ENCODE results near the gene MAGI1.

Gene MAGI1

DNA sequence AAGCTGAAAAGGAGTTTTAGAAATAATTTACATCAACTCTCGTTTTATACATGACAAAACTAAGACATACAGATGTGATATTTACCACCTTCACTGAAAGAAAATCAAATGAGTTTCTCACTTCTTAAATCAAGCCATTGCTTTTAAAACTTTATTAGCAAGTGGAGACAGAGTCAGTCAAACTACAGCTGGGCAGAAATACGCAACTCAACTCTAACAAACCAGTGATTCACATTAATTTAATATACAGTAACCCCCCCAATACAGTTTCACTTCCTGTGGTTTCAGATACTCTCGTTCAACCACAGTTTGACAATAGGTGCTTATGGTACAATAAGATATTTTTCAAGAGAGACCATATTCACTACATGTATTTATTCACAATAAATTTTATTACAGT lies 477.1 kb downstream of the MAGI1 start:
- Histone ChIP-seq H3K4me1 (peaks cover 0 to 24% (median 3%) of the 10 kb centered on the region in 4 donors), H3K27me3 (no peaks in the 10 kb centered on the region), H3K27ac (no peak overlapping the region), H3K36me3 (no peaks in the 10 kb centered on the region), H3K9me3 (no peaks in the 10 kb centered on the region), H3K4me3 (no peak overlapping the region)
- DNase-seq, result no peak
- TF ChIP-seq, protein P1, sequence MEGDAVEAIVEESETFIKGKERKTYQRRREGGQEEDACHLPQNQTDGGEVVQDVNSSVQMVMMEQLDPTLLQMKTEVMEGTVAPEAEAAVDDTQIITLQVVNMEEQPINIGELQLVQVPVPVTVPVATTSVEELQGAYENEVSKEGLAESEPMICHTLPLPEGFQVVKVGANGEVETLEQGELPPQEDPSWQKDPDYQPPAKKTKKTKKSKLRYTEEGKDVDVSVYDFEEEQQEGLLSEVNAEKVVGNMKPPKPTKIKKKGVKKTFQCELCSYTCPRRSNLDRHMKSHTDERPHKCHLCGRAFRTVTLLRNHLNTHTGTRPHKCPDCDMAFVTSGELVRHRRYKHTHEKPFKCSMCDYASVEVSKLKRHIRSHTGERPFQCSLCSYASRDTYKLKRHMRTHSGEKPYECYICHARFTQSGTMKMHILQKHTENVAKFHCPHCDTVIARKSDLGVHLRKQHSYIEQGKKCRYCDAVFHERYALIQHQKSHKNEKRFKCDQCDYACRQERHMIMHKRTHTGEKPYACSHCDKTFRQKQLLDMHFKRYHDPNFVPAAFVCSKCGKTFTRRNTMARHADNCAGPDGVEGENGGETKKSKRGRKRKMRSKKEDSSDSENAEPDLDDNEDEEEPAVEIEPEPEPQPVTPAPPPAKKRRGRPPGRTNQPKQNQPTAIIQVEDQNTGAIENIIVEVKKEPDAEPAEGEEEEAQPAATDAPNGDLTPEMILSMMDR (IDR thresholded peaks at IDR 0.05), result no peak
- intact Hi-C loops (cut with DNase I; ENCODE audit: low total_unique reads), result no loop called here

GRCh38 chr3:65560901-65561300 lies 477.8 kb downstream of the MAGI1 start:
- TF ChIP-seq, protein P1 (IDR thresholded peaks at IDR 0.05), result no peak
- Histone ChIP-seq H3K36me3 (no peaks in the 10 kb centered on the region), H3K9me3 (no peaks in the 10 kb centered on the region), H3K27ac (no peak overlapping the region), H3K4me3 (no peak overlapping the region), H3K4me1 (peaks cover 0 to 17% (median 2%) of the 10 kb centered on the region in 4 donors), H3K27me3 (no peaks in the 10 kb centered on the region)
- intact Hi-C loops (cut with DNase I; ENCODE audit: low total_unique reads), result no loop called here
- no peak for DNase-seq

DNA sequence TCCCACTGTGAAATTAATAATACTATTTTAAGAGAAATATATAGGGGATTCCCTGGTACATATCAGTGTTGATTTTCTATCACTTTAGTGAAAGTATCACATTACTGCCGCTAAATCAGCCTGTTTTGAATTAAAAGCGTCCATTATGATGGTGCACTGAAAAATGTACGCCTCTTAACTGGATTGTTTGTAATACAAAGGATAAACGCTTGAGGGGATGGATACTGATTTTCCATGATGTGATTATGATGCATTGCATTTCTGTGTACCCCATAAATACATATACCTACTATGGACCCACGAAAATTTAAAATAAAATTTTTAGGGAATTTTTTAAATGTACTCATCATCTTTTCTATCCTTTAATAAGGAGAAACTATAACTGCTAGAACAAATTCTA lies 478.6 kb downstream of the MAGI1 start:
- intact Hi-C loops (cut with DNase I; ENCODE audit: low total_unique reads), result no loop called here
- Histone ChIP-seq H3K27me3 (no peaks in the 10 kb centered on the region), H3K4me1 (peaks cover 0 to 16% (median 2%) of the 10 kb centered on the region in 4 donors), H3K4me3 (no peak overlapping the region), H3K36me3 (no peaks in the 10 kb centered on the region), H3K27ac (no peak overlapping the region), H3K9me3 (no peaks in the 10 kb centered on the region)
- DNase-seq, result no peak
- TF ChIP-seq, protein P1 (IDR thresholded peaks at IDR 0.05), result no peak

- Histone ChIP-seq H3K27me3 (no peaks in the 10 kb centered on the region), H3K4me1 (peaks cover 0 to 12% (median 1%) of the 10 kb centered on the region in 4 donors), H3K4me3 (no peak overlapping the region), H3K9me3 (no peaks in the 10 kb centered on the region), H3K36me3 (no peaks in the 10 kb centered on the region), H3K27ac (no peak overlapping the region)
- TF ChIP-seq, protein P1 (IDR thresholded peaks at IDR 0.05), result no peak
- intact Hi-C loops (cut with DNase I; ENCODE audit: low total_unique reads), result no loop called here
- no peak for DNase-seq
Observed at GRCh38 chr3:65559643-65560042, 479.1 kb downstream of the MAGI1 start.

- H3K4me3 ChIP-seq, result no peak overlapping the region
- no peaks in the 10 kb centered on the region for H3K36me3 ChIP-seq
- no peaks in the 10 kb centered on the region for H3K27me3 ChIP-seq
- H3K9me3 ChIP-seq, result no peaks in the 10 kb centered on the region
- intact Hi-C loops (cut with DNase I; ENCODE audit: low total_unique reads), result no loop called here
- H3K27ac ChIP-seq, result no peak overlapping the region
- TF ChIP-seq, protein P1 (IDR thresholded peaks at IDR 0.05), result no peak
- no peak for DNase-seq
- peaks cover 0 to 4% (median 0%) of the 10 kb centered on the region in 4 donors for H3K4me1 ChIP-seq
Observed at GRCh38 chr3:65558826-65559225, 479.9 kb downstream of the MAGI1 start.

All from tibial artery (tissue), 4 donors.